HepG2 (cell line): Measurements from ENCODE around the gene KBTBD13.
"Not testable (repeated sequence)": the region's sequence is repeated elsewhere in the genome, so short reads cannot be mapped to it uniquely, and the experiment has no call there.

ENCODE experiments used
- CTCF ChIP-seq: sonication (generic); formaldehyde crosslinking; IDR thresholded peaks from 2 replicates; pipeline ENCODE4 v1.5.0; 2020; ENCODE audit warnings: mild to moderate bottlenecking, missing genetic modification reagents, moderate library complexity
- USF2 ChIP-seq, 2 experiments: sonication (generic) in 1 of 2; formaldehyde crosslinking in 1 of 2; IDR thresholded peaks; 2 replicates each; pipeline versions ENCODE4 v1.5.1 to v1.6.1; 2011 to 2020; ENCODE audit warnings: borderline replicate concordance in 1 of 2, low read depth in 1 of 2, low read length in 1 of 2, mild to moderate bottlenecking in 1 of 2, missing genetic modification reagents in 1 of 2, moderate library complexity in 1 of 2

- not testable (repeated sequence) for TF ChIP-seq CTCF (CRISPR knock-in tag); USF2 (IDR thresholded peaks at IDR 0.05; ENCODE audit: low read depth, low read length); USF2 (CRISPR knock-in tag; IDR thresholded peaks at IDR 0.05; ENCODE audit: borderline replicate concordance)
These were observed 745 bp upstream of the KBTBD13 start for GRCh38 chr15:65075607-65076395.
